Keratinocyte (primary cell): ENCODE results near the gene B9D1.

ENCODE experiments used
- EZH2 ChIP-seq: IDR thresholded peaks from one replicate; pipeline ENCODE4 v1.6.1; 2012; ENCODE audit warnings: inconsistent platforms, mild to moderate bottlenecking, low read length, moderate library complexity
- TF ChIP-seq, protein P1 (sequence below), 3 experiments: IDR thresholded peaks in 1 of 3; conservative IDR thresholded peaks in 1 of 3; optimal IDR thresholded peaks in 1 of 3; 2 replicates in 2 of 3; 3 replicates in 1 of 3; pipeline versions ENCODE3 to v1.5.1; 2011; ENCODE audit warnings: low read length in 3 of 3, mild to moderate bottlenecking in 3 of 3, moderate library complexity in 2 of 3, control low read depth in 1 of 3, inconsistent platforms in 1 of 3; ENCODE audit not compliant: insufficient read depth in 2 of 3; ENCODE audit errors: extremely low read depth in 1 of 3

DNA sequence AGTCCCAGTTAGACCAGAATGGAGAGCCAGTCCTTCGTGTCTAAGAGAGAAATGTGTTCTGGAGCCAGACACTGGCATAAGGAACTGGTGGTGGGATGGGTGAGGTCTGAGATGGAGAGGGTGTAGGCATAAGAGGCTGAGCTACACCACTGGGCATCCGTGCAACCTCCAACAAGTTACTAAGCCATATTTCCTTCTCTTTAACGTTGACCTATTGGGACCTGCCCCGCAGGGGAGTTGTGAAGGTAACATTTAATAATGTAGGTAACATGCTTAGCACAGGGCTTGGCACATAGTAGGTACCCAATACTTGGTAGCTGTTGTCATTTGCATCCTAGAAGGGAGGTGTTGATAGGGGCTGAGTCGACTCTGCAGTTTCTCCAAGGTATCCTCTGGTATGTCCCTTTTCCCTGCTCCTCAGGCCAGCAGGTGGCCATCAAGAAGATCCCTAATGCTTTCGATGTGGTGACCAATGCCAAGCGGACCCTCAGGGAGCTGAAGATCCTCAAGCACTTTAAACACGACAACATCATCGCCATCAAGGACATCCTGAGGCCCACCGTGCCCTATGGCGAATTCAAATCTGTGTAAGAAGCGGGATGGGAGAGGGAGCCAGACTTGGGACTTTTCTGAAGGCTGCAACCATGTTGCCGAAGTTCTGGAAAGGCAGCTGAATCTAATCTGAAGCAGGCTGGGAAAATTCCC, 17.0 kb upstream of the B9D1 start:
- TF ChIP-seq, protein P1, sequence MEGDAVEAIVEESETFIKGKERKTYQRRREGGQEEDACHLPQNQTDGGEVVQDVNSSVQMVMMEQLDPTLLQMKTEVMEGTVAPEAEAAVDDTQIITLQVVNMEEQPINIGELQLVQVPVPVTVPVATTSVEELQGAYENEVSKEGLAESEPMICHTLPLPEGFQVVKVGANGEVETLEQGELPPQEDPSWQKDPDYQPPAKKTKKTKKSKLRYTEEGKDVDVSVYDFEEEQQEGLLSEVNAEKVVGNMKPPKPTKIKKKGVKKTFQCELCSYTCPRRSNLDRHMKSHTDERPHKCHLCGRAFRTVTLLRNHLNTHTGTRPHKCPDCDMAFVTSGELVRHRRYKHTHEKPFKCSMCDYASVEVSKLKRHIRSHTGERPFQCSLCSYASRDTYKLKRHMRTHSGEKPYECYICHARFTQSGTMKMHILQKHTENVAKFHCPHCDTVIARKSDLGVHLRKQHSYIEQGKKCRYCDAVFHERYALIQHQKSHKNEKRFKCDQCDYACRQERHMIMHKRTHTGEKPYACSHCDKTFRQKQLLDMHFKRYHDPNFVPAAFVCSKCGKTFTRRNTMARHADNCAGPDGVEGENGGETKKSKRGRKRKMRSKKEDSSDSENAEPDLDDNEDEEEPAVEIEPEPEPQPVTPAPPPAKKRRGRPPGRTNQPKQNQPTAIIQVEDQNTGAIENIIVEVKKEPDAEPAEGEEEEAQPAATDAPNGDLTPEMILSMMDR (optimal IDR thresholded peaks at IDR 0.05 in 1 of 3, IDR thresholded peaks at IDR 0.05 in 1 of 3, conservative IDR thresholded peaks at IDR 0.05 in 1 of 3; ENCODE audit: extremely low read depth in 1 of 3, insufficient read depth in 2 of 3, low read length in 3 of 3) = no peak
- no peak for TF ChIP-seq EZH2
